Measurements from ENCODE around the gene AOC1. TPM values are rescaled to one million over a fixed set of nuclear protein-coding genes. Genes with fewer than 3 reads are reported as not detected.

Gene AOC1
- total and polyA plus RNA-seq, 2 of the 13 experiments (the other 11 are each of a cell fraction or from before 2014, with no cell fraction given): not detected

- TF ChIP-seq THRA (CRISPR knock-in tag; IDR thresholded peaks at IDR 0.05; ENCODE audit: borderline replicate concordance) (no peak), PBX2 (CRISPR knock-in tag; IDR thresholded peaks at IDR 0.05) (no peak), ZNF629 (CRISPR knock-in tag; conservative IDR thresholded peaks at IDR 0.05) (no peak), ZNF549 (CRISPR knock-in tag; IDR thresholded peaks at IDR 0.05) (no peak), FOXO4 (CRISPR knock-in tag; conservative IDR thresholded peaks at IDR 0.05) (no peak), STAT6 (CRISPR knock-in tag; IDR thresholded peaks at IDR 0.05; ENCODE audit: borderline replicate concordance) (no peak), PRPF4 (IDR thresholded peaks at IDR 0.05; ENCODE audit: low read depth, low read length, poor library complexity, severe bottlenecking) (no peak), ZFY (CRISPR knock-in tag; IDR thresholded peaks at IDR 0.05) (no peak), CSRNP1 (CRISPR knock-in tag; IDR thresholded peaks at IDR 0.05) (no peak), ZNF256 (CRISPR knock-in tag; conservative IDR thresholded peaks at IDR 0.05) (no peak), HINFP (CRISPR knock-in tag; IDR thresholded peaks at IDR 0.05; ENCODE audit: low read depth) (no peak), TEAD2 (CRISPR knock-in tag; IDR thresholded peaks at IDR 0.05) (no peak), HOXA9 (CRISPR knock-in tag; IDR thresholded peaks at IDR 0.05; ENCODE audit: borderline replicate concordance) (no peak), ZNF160 (CRISPR knock-in tag; IDR thresholded peaks at IDR 0.05) (no peak), ZC3H13 (CRISPR knock-in tag; IDR thresholded peaks at IDR 0.05) (no peak)
Measured at GRCh38 chr7:150826061-150826849, 26.1 kb upstream of the AOC1 start (continued).

All from HepG2 (cell line).